Neural crest cell (in vitro differentiated cells): Measurements from ENCODE around the gene ZNF107. TPM values are rescaled to one million over a fixed set of nuclear protein-coding genes. Genes with fewer than 3 reads are reported as not detected.
"Not testable (repeated sequence)": the region's sequence is repeated elsewhere in the genome, so short reads cannot be mapped to it uniquely, and the experiment has no call there.

Source experiments
- DNase-seq: peaks from one replicate; pipeline ENCODE4 v3.0.0; 2021; ENCODE audit warnings: low read depth, mixed read lengths, low spot score
- H3K27ac Mint-ChIP-seq: one replicate; pipeline ENCODE4 v1.8.0; 2021; ENCODE audit warnings: mild to moderate bottlenecking, mixed read lengths; ENCODE audit not compliant: unreplicated experiment
- H3K27me3 Mint-ChIP-seq: 2 replicates; pipeline ENCODE4 v1.8.0; 2021; ENCODE audit warnings: low read depth, mild to moderate bottlenecking, mixed read lengths
- H3K36me3 Mint-ChIP-seq: 2 replicates; pipeline ENCODE4 v1.8.0; 2021; ENCODE audit warnings: low read depth, mild to moderate bottlenecking, mixed read lengths
- H3K4me1 Mint-ChIP-seq: 2 replicates; pipeline ENCODE4 v1.8.0; 2021; ENCODE audit warnings: mixed read lengths
- H3K4me3 Mint-ChIP-seq: one replicate; pipeline ENCODE4 v1.8.0; 2021; ENCODE audit warnings: mild to moderate bottlenecking, mixed read lengths
- H3K9me3 Mint-ChIP-seq: 2 replicates; pipeline ENCODE4 v1.8.0; 2021; ENCODE audit warnings: mixed read lengths
- CTCF ChIP-seq: fragments of 200-600 bp; sonication (generic); conservative IDR thresholded peaks from 2 replicates; pipeline ENCODE4 v1.5.0; 2021; ENCODE audit warnings: antibody characterized with exemption, mild to moderate bottlenecking
- total RNA-seq: library from RNA; stranded (reverse); gene quantifications from 2 replicates; pipeline ENCODE4 v1.2.1, GENCODE V29; 2021

Gene ZNF107
- total RNA-seq, 1 donor from 2014 or later = 18.8 TPM

DNA sequence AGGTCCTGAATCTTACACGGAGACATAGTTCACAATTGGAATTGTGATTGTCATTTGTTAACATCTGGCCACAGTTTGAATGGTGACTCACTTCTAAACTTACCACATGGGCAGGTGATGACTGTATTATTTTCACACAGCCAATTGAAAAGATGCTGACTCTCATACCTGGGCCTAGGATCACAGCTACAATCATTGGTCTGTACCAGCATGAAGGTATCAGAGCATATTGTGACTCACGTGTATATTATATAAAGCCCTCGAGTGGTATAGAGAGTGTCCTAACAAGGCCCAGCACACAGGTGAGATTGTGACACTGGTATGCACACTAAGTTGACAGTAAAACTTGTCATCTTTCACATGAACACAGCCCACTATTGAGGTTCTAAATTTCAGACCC is 9.4 kb upstream of the ZNF107 start:
- no peak overlapping the region for H3K4me3 Mint-ChIP-seq
- H3K27me3 Mint-ChIP-seq = no peaks in the 10 kb centered on the region
- DNase-seq = no peak
- H3K36me3 Mint-ChIP-seq = peaks cover 5% of the 10 kb centered on the region
- H3K4me1 Mint-ChIP-seq = no peaks in the 10 kb centered on the region
- H3K27ac Mint-ChIP-seq = no peak overlapping the region
- peaks cover 33% of the 10 kb centered on the region for H3K9me3 Mint-ChIP-seq
- TF ChIP-seq CTCF = no peak

DNA sequence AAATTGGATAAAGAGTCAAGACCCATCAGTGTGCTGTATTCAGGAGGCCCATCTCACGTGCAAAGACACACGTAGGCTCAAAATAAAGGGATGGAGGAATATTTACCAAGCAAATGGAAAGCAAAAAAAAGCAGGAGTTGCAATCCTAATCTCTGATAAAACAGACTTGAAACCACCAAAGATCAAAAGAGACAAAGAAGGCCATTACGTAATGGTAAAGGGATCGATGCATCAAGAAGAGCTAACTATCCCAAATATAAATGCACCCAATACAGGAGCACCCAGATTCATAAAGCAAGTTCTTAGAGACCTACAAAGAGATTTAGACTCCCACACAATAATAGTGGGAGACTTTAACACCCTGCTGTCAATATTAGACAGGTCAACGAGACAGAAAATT is 3.8 kb upstream of the ZNF107 start:
- not testable (repeated sequence) for DNase-seq, H3K27ac Mint-ChIP-seq, H3K27me3 Mint-ChIP-seq, H3K4me3 Mint-ChIP-seq
- Mint-ChIP-seq H3K4me1 (peaks cover 13% of the 10 kb centered on the region), H3K9me3 (peaks cover 16% of the 10 kb centered on the region), H3K36me3 (peaks cover 12% of the 10 kb centered on the region)

DNA sequence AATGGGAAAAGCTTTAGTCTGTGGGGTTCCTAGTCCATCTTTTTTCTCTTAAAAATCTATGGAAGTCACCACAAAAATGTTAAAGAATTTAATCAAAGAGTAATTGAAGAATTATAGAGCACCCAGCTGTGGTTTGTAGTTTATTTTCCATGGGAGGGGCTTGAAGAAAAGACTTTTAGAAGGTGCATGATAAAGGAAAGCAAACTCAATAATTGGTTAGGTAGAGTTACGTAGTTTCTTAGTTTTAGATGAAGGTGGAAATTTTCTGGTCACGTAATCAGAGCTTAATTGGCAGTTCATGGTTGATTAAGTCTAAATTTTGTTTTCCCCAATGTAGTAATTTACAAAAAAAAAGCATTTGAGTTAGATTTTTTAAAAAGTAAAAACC is 724 bp downstream of the ZNF107 start:
- Mint-ChIP-seq H3K4me1 (peaks cover 31% of the 10 kb centered on the region), H3K27ac (peak overlapping the region; percentile 100), H3K9me3 (peaks cover 11% of the 10 kb centered on the region), H3K36me3 (peaks cover 40% of the 10 kb centered on the region), H3K27me3 (peaks cover 5% of the 10 kb centered on the region), H3K4me3 (peak overlapping the region; percentile 98)
- TF ChIP-seq CTCF = no peak
- DNase-seq = no peak

DNA sequence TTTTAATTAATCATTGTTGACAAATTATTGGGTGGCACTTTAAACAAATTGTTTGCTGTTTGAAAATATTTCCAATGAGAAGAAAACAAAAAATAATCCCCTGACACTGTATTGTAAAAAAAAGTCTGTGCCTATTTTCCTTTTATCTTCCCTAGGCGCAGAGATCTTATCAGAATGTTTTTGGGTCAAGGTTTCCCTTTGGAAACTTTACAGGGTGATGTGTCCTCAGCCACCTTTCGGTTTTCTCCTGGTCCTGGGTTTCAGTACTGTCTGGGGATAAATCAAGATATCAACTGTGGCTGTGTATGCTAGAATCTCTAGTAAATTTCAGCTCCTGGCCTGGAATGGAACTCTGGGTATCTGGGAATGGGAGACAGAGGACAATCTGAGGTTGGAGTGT is 1.4 kb downstream of the ZNF107 start:
- no peak for DNase-seq
- peaks cover 9% of the 10 kb centered on the region for H3K9me3 Mint-ChIP-seq
- peaks cover 31% of the 10 kb centered on the region for H3K4me1 Mint-ChIP-seq
- peak overlapping the region; percentile 62 for H3K27ac Mint-ChIP-seq
- H3K4me3 Mint-ChIP-seq = peak overlapping the region; percentile 98
- no peak for TF ChIP-seq CTCF
- peaks cover 5% of the 10 kb centered on the region for H3K27me3 Mint-ChIP-seq
- H3K36me3 Mint-ChIP-seq = peaks cover 44% of the 10 kb centered on the region

GRCh38 chr7:64672414-64672813 is 6.5 kb downstream of the ZNF107 start:
- Mint-ChIP-seq H3K27ac (peak overlapping the region; percentile 43), H3K9me3 (peaks cover 34% of the 10 kb centered on the region), H3K4me1 (peaks cover 15% of the 10 kb centered on the region), H3K27me3 (no peaks in the 10 kb centered on the region), H3K36me3 (peaks cover 73% of the 10 kb centered on the region), H3K4me3 (peak overlapping the region; percentile 6)
- DNase-seq = no peak
- TF ChIP-seq CTCF = no peak

DNA sequence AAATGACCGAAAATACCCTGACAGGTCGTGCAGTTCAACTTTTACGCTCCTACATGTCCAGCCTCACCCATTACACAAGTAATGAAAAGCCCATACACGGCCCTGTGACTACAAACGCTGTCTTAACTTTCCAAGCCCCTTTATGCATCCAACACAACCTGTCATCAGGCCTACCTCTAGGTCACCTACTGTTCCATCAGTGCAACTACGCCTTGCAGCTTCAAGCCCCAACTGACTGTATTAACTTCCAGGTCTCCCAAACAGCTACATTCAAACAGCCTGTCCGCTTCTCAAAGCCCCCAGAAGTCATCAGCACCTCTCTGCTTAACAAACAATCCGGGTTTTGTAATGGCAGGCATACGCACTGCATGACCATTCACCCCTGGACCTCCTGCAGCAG is 19.2 kb downstream of the ZNF107 start:
- Mint-ChIP-seq H3K4me1 (no peaks in the 10 kb centered on the region), H3K4me3 (no peak overlapping the region), H3K9me3 (peaks cover 30% of the 10 kb centered on the region), H3K27ac (no peak overlapping the region), H3K36me3 (no peaks in the 10 kb centered on the region), H3K27me3 (no peaks in the 10 kb centered on the region)
- peak; percentile 13 for TF ChIP-seq CTCF
- DNase-seq = no peak
